NCI-H524 treated with DMSO at 0.1 percent for 48 hours (cell line): Measurements from ENCODE around the gene KPNA1.
"Not testable (repeated sequence)": the region's sequence is repeated elsewhere in the genome, so short reads cannot be mapped to it uniquely, and the experiment has no call there.

Source experiments
- DNase-seq: peaks from one replicate; lab custom pipeline; 2025; lab: John Stamatoyannopoulos, UW

The KPNA1 gene

DNA sequence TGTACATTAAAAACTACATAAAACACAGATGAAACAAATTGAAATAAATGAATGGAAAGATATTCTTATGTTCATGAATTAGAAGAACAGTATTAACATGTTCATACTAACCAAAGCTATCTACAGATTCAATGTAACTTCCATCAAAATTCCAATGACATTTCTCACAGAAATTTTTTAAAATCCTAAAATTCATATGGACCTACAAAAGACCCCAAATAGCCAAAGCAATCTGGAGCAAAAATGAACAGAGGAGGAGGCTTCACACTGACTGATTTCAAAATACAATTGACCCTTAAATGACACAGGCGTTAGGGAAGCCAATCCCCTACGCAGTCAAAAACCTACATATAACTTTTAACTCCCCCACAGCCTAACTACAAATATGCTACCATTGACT is 39.4 kb downstream of the KPNA1 start:
- DNase-seq: no peak

DNA sequence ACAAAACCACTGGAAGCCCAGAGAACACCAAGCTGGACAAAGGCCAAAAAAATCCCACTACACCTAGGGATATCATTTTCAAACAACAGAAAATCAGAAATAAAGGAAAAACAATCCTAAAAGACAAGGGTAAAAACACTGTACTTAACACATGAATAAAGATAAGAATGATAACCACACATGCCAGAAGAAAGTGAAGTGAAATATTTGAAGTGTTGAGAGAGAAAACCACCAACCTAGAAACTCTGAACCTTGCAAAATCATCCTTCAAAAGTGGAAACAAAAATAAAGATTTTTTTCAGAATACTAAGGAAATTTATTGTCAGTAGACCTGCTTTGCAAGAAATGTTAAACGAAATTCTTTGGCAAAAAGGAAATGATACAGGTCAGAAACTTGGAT is 45.1 kb downstream of the KPNA1 start:
- DNase-seq: no peak

DNA sequence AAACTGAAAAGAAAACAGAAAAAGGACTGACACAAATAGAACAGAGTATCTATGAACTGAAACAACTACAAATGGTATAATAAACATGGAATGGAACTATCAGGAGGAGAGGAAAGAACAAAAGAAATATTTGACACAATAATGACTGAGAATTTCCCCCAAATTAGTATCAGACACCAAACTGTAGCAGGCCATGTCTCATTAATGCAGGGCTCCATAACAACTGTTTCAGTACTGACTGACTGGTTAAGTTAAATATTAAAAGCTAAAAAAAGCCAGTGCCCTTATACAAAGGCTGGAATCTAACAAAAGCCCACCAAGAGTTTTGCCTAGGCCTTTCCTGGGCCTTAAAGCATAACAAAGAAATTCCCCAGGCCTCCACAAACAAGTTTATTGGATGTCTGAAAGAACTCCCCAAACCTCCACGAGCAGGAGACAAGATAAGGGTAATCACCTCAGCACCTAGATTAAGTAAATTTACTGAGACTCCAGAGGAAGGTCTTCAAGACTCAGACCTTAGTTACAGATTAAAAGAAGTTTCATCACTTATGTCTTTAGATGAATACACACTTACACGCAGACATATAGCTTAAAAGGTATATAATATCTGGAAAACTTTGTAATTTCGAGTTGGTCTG is 45.7 kb downstream of the KPNA1 start:
- DNase-seq: no peak

DNA sequence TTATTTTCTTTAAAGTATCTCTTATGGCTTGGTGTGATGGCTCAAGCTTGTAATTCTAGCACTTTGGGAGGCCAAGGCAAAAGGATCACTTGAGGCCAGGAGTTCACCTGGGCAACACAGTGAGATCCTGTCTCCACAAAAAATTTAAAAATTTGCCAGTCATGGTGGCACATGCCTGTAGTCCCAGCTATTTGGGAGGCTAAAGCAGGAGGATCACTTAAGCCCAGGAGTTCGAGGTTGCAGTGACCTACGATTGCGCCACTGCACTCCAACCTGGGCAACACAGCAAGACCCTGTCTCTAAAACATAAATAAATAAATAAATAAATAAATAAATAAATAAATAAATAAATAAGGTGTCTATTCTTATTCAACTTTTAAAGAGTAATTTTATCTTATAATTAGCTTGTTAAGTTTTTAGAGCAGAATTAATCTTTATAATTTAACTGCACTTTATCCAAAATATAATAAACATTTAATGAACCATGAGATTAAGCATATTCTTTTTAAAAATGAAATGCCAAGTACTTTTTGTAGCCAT is 48.0 kb downstream of the KPNA1 start:
- DNase-seq: no peak

DNA sequence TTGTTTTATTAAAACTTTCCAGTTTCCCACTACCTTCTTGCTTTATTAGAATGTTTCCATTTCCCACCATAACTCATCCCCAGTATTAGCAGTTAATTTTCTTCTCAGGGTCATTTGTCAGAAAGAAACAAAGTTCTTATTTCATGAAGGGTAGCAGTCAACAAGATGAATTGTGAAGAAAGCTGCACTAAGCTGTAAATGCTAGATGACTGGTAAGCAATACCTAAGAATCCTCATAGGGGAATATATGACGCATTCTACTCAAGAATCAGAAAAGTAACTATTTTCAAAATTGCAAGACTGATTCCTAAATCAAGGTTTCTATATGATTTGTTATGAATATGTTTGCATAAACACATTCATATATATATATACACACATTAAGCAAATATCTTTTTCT is 50.1 kb downstream of the KPNA1 start:
- DNase-seq: no peak

DNA sequence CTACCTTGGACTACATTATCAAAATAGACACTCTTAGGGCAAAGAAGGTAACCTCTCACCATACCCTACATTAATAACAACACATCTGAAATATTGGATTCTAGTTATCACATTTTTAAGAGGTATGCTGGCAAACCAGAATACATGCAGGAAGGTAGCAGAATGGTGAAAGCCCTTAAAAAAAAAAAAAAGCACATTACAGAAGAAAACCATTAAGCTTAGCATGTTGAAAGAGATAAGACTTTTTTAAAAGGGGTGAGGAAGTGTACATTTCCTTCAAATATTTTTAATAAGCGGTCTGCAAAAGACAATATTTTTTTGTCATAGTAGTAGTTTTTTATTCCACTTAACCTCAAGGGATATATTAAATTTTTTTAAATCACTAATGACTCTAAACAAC is 52.3 kb downstream of the KPNA1 start:
- DNase-seq: no peak

DNA sequence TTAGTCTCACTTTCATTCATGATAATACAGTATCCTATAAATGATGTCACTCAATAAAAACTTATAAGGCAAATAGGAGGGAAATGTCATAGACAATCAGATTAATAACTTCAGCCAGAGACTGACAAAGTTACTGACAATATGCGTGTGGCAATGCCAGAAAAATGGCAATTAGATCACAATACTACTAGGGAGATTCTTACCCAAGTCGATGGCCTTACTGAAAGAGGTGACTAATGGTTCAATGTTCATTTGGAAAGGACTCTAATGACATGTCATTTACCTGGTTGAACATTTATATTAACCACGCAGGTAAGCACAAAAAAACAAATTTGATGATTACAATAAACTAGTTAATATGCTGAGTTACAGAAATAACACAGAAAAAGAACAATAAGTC is 52.9 kb downstream of the KPNA1 start:
- no peak for DNase-seq

DNA sequence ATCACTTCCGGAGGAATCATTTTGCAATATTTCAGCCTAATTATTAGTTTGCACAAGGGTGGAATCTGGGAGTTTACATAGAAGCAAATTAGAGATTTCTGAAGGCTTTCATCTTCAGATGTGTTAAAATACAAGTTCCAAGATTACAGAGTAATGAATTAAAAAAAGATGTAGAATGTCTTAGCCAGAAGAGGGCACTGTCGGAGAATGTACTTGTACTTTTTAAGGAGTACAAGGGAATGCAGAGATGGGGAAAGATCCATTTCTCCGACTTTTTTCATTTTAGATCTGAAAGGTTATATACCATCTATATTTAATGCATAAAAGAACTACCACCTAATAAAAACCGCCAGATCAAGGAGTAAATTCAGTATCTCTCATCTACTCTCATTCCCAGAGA is 55.7 kb downstream of the KPNA1 start:
- DNase-seq: no peak

DNA sequence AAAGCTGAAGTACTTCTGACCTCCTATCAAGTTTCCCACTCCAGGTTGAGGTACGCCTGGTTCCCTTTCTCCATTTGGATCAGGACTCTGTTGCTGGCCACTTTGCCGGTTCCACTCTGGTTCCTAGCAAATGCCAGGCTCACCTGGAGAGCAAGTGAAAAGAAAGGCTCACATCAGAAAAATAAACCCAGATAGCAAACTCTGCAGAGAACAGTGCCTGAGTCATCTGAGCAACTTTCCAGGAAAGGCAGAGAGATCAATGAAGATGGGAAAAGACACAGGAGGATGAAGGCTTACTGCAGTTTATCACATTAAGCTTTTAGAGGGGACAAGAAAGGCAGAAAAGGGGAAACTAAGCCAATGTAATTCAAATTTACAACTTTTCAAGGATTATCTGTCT is 57.0 kb downstream of the KPNA1 start:
- no peak for DNase-seq

DNA sequence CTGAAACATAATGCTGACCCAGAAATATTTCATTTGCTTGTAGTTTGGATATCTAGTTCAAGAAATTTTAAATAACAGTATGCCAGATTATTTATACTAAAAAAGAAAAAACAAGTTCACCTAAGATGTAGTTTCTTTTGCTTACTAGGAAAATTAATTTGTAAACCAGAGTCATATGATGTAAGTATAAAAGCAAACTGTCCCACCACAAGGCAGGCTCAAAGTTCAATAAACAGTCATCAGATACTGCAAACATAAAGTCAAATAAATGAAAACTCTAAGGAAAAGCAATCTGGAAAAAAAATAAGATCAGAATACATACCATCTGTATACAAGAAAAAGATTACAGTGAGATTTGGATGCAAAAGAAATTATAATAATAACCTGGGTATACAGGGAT is 58.7 kb downstream of the KPNA1 start:
- no peak for DNase-seq

DNA sequence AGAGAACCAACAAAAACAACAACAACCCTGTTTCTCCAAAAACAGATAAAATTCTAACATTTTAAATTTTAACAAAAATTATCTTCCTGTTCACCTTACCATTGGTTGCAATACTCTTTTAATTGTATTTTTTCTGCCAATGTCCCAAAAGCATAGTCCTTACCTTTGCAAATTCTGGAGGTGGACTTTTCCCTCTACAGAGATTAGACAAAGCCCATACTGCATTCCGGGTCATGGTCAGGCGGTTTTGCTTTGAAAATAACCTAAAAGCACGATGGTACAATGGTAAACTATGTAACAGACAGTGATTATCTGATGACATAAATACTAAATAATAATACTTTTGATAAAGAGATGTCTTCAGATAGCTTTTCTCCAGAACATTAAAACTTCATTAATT is 63.4 kb downstream of the KPNA1 start:
- no peak for DNase-seq

DNA sequence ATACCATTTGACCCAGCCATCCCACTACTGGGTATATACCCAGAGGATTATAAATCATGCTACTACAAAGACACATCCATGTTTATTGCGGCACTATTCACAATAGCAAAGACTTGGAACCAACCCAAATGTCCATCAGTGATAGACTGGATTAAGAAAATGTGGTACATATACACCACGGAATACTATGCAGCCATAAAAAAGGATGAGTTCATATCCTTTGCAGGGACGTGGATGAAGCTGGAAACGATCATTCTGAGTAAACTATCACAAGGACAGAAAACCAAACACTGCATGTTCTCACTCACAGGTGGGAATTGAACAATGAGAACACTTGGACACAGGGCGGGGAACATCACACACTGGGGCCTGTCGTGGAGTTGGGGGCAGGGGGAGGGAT is 66.5 kb downstream of the KPNA1 start:
- DNase-seq: not testable (repeated sequence)

DNA sequence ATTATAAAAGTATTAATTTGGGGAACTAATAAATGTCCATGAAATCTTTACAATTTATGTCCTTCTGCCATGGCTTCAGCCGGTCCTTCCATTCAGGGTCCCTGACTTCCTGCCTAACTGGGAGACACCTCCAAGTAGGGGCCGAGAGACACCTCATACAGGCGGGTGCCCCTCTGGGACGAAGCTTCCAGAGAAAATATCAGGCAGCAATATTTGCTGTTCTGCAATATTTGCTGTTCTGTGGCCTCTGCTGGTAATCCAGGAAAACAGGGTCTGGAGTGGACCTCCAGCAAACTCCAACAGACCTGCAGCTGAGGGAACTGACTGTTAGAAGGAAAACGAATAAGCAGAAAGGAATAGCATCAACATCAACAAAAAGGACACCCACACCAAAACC is 70.2 kb downstream of the KPNA1 start:
- DNase-seq: not testable (repeated sequence)

DNA sequence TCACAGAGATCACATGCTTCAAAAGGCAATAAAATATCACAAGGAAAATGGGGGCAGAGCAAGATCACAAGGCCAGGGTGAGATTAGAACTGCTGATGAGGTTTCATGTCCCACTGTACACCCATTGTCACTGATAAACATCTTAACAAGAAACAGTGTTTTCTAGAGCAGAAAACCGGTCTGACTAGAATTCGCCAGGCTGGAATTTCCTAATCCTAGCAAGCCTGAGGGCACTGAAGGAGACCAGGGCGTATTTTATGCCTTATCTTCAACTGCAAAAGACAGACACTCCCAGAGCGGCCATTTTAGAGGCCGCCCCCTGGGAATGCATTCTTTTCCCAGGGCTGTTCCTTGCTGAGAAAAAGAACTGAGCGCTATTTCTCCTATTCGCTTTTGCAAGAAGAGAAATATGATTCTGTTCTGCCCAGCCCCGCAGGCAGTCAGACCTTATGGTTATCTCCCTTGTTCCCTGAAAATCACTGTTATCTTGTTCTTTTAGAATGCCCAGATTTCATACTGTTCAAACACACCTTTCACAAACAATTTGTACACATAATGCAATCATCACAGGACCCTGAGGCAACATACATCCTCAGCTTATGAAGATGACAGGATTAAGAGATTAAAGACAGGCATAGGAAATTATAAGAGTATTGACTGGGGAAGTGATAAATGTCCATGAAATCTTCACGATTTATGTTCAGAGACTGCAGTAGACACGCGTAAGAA is 70.8 kb downstream of the KPNA1 start:
- not testable (repeated sequence) for DNase-seq

DNA sequence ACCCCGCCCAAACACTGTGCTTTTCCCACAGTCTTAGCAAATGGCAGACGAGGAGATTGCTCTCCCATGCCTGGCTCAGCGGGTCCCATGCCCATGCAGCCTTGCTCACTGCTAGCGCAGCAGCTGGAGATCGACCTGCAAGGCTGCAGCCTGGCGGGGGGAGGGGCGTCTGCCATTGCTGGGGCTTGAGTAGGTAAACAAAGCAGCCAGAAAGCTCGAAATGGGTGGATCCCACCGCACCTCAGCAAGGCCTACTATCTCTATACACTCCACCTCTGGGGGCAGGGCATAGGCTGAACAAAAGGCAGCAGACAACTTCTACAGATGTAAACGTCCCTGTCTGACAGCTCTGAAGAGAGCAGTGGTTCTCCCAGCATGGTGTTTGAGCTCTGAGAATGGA is 71.6 kb downstream of the KPNA1 start:
- DNase-seq: no peak

DNA sequence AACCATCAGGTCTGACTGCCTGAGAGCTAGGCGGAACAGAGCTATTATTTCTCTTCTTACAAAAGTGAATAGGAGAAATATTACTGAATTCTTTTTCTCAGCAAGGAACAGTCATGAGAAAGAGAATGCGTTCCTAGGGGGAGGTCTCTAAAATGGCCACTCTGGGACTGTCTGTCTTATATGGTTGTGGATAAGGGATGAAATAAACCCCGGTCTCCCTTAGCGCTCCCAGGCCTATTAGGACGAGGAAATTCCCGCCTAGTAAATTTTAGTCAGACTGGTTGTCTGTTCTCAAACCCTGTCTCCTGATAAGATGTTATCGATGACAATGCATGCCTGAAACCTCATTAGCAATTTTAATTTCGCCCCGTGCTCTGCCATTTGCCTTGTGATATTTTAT is 78.8 kb downstream of the KPNA1 start:
- DNase-seq: no peak

DNA sequence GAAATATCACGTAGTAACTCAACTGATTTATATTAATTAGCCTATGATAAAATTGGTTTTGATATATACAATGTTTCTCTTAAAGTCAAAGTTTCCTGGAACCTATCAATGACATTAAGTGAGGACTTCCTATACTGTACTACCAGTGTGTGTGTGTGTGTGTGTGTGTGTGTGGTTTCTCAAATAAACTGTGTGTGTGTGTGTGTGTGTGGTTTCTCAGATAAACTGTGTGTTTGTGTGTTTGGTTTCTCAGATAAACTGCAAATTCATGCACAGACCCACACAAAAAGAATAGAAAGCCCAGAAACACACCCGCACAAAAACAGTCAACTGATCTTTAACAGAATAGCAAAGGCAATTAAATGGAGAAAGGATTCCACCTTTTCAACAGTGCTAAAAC is 84.4 kb downstream of the KPNA1 start:
- DNase-seq: no peak

DNA sequence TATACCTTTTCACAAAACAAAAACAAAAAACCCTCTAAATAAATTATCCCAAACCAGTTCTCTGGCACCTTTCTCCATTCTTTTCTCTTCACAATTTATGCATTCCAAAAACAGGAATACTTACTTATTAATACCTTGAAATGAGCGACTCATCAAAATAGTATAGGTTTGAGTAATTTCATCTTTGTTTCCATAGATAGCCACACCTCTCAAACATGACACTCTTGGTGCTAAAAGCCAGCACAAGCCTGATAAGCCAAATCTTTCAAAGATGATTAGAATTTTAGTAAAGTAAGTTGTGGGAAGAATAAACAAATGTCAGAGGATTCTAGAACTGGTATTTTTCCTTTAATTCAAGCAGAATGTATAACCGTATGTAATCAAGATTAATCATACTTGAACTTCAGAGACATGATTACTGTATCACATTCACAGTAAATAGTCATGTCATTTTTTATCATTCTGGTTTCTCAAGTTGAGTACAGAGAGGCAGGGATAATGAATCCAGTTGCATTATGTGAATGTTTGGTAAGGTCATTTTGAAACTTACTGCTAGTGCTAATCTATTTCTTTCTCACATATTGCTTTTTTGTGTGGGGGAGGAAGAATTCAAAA is 86.8 kb downstream of the KPNA1 start:
- no peak for DNase-seq

DNA sequence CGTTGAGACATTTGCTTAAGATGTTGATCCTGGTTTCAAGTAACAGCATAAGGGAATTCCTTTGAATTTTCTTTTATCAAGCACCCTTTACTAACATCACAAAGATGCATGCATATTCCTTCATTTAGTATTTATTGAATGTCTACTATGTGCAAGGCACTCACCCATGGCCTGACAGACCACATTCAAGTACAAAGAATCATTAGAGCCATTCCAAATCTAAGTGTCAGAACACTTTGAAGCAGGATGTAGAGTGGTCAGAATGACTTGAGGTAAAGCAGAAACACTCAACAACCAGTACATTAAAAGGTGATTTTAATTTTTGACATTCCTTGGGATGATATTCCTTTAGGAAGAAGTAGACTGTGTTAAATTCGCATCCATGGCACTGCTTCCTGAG is 92.9 kb downstream of the KPNA1 start:
- DNase-seq: no peak

DNA sequence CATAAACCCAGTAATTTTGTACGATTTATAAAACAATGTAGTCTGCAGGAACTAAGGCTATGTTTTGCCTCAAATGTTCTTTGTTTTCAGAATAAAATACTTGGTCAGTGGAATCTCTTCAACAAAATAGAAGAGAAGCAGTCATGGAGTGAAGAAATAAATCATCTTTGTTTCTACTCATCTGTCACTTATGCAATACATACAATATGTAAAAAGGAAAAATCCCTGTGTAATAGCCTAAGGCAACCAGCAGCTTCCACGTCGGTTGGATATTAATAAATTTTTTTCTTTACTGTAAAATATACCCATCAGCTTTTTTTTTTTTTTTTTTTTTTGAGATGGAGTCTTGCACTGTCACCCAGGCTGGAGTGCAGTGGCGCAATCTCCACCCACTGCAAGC is 93.6 kb downstream of the KPNA1 start:
- no peak for DNase-seq

DNA sequence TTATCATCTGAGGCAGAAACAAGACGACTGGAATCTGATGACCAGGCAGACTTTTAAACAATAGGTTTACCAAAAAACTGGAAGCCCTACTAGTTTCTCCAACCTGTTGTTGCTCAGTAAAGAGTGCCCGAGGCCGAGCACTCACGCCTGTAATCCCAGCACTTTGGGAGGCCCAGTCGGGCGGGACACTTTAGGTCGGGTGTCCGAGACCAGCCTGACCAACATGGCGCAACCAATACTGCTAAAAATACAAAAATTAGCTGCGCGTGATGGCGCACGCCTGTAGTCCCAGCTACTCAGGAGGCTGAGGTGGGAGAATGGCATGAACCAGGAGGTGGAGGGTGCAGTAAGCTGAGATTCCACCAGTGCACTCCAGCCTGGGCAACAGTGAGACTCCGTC is 97.8 kb downstream of the KPNA1 start:
- no peak for DNase-seq

DNA sequence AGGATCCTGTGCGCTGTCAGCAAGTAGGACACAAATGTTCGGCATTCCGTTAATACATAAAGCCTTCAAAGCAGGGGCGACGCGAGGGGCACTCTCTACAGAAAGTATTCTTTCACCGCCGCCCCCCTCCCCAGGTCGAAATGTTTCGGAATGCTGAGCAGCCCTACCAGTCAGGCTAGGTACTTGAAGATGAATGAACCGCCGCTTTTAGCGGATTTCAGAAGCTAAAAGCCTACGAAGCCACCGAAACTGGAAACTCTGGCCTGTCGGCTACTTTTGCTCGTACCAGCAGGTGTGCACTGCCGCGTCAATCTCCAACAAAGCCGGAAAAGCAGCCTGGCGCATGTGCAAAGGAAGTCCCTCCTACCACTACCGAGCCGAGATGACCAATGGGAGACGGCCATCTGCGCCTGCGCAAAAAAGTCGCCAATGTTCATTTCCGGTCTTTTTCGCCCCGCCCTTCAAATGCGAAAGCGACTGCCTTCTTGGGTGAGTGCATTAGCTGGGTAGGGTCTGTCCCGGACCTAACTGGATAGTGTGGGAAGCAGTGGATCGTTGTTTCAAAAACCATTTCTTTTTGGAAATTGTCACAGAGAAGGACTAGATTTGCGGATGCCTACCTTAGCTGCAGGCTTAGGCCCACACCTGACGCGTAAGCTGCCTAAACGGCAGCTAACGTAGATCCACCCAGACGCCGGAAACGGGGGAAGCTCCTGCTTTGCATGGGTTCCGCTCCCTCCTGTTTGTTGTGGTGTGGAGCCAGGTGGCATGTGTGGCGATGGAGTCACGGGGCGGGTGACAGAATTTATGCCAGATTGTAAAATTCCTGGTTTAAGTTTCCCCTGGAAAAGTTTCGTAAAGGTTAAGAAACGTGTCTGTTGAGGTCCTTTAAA is 98.7 kb downstream of the KPNA1 start, which contains the start of gene WDR5B:
WDR5B (minus strand) TSS at position 301 of the 893 bp plus-strand sequence. CDS start 534 bp downstream, outside the sequence.
- DNase-seq: no peak
